ENCODE data around the gene PRCC.

Gene PRCC

GRCh38 chr1:156796340-156797097 lies 29.2 kb downstream of the PRCC start:
- DNase-seq (ENCODE audit: low read depth), result no peak

DNA sequence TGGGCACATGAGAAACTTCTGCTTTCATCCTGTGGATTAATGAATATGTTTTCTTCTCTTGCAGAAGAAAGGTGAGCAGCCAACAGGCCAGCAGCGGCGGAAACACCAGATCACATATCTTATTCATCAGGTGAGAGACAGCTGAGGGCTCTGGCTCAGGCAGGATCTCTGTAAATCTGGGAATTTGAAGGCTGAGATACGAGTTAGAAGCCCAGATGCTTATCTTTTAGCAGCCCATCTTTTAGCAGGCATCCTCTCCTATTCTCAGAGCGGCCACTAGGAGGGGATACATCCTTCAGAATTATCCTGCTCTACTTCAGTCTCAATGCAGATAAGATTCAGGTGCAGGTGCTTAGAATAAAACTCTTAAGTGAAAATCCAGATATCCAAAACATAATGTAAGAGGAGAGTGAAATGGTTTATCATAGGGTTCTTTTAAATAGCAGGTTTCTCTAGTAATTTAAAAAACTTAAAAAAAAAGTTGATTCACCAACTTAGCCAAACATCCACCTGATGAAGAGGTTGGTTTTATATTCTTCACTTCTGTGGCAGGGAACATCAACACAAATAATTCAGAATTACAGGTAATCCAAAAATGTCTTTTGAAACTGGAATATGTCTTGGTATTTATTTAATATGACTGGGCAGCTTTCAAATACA lies 30.0 kb downstream of the PRCC start:
- no peak for DNase-seq (ENCODE audit: low read depth)

DNA sequence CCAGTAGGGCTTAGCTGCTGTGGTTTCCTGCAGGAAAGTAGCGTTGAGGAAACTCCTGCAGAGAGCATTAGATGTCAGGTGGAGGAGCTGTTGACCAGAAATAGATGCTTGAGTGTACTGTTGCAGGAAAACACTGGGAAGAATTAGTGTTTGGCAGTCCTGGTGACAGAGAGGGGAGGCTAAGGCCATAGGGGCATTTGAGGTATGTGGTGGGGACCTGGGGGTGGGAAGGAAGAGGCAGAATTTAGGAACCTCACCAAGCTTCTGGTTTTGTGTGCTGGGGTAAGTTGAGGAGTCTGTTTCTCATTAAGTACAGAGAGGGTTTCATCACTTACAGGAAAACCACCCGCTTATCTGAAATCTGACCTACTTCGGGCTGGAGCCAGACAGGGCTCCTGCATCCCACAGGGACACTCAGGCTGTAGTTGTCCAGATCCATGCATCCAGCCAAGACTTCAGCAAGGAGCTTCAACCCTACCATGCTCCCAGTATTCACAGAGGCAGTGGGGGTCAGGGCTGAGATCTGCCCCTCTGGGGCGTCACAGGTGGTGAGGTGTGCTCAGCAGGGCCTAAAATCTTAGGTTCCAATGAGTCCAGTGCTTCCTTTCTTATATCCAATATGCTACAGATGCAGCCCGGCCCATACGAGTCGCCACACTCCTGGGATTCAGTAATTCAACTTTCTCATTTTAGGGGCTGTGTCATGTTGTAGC lies 34.2 kb downstream of the PRCC start:
- no peak for DNase-seq (ENCODE audit: low read depth)

GRCh38 chr1:156802421-156802935 lies 35.1 kb downstream of the PRCC start:
- DNase-seq (ENCODE audit: low read depth), result no peak

DNA sequence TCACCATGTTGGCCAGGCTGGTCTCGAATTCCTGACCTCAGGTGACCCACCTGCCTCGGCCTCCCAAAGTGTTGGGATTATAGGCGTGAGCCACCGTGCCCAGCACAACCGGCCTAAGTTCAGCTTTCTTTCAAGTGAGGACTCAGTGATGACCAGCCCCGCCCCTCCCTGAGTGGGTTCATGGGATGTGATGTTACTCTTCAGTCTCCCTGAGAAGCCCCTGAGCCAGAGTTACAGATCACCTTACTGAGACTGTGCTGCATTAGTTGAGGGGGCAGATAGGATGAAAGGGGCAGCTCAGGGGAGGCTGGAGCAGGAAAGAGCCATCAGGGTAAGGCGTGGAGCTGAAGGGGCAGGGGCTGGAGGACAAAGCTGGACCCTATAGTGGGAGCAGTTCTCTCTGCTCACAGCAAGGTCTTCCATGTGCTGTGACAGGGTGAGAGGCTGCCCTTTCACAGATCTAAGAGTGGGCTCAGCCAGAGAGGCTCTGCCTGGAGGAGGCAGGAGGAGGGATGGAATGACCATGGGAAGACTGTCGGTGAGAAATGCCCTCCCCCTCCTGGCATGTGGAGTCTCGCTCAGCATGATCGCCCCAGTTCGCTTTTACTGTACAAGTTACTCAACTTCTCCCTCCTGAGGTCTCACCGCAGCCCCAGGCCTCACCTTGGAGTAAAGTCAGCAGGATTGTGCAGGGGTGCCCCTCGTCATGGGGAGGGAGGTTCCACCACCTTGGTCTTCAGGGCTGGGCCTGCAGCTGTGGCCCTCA lies 35.9 kb downstream of the PRCC start:
- no peak for DNase-seq (ENCODE audit: low read depth)

GRCh38 chr1:156804026-156804425 lies 36.7 kb downstream of the PRCC start:
- no peak for DNase-seq (ENCODE audit: low read depth)

- no peak for DNase-seq (ENCODE audit: low read depth)
Observed at GRCh38 chr1:156804572-156805243, 37.4 kb downstream of the PRCC start.

GRCh38 chr1:156805766-156806511 lies 38.6 kb downstream of the PRCC start:
- no peak for DNase-seq (ENCODE audit: low read depth)

DNA sequence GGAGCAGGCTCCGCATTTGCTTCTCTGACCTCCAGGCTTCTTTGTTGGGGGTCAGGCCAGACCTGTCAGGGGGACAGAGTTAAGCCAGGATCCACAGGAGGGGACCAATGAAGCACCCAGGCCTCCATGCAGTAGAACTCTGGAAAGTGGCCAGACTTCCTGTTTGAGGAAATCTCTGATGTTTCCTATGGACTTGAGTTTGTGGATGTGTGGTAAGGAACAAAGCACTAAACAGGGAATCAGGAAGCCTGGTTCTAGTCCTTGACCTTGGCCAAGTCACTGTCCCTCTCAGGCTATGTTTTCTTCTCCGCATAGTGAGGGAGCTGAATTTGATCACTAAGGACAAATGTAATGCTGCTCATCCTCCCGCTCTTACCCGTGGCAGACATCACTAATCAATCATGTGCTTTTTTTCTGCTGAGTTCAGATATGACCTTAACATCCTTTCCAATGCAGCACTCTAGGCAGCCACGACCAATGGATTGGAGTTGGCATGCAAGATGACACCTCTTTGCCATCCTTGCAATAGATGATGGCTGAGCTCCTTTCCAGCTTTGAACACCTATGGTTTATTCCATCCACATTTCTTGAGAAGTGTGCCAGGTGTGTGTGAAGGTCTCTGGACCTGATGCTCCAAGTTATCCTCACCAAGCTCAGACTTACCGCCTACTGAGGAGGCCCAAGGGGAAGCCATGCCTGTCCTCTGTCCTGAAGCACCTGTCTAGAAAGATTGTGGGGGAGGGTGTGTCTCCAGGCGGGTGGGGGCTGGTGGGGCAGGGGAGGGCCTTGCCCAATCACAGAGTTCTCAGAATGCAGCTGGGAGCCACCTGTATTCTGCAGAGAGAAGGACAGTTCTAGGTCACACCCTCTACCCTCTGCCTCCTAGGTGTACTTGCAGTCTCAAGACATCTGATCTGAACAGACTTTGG lies 39.4 kb downstream of the PRCC start:
- no peak for DNase-seq (ENCODE audit: low read depth)

GRCh38 chr1:156807627-156808026 lies 40.3 kb downstream of the PRCC start:
- DNase-seq (ENCODE audit: low read depth), result no peak

DNA sequence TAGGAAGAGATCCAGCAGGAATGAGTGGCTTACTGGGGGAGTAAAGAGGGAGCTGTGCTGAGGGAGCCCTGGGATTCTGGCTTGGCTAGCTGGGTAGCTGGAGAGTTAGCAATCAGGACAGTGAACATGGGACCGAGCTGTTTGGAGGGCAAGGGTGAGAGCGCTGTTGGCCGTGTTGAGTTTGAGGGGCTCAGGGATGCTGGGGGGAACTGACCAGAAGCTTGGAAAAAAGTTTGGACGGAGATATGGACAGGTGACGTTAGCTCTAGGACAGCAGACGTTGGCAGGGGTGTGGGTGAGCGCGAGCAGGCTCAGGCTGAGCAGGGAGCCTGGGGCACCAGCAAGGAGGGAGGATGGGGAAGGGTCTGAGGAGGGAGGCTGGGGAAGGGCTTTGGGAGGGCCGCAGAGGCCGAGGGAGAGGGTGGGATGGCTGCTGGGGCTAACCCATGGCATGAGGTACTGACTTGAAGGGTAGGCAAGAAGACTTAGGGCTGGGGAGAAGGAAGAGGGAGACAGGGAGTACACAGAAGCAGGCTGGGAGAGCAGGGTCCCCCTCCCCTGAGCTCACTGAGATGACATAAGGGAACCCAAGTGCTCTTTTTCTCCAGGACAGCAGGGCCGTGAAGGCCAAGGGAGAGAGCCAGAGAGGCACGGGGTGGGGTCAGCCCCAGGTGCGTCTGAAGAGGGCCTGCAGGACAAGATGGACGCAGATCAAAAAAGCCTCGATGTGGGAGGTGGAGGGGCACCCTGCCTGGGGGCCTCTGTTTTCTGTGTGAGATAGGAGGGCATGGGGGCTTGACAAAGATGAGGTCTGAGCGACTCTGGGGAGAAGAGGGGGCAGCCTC lies 41.1 kb downstream of the PRCC start:
- DNase-seq (ENCODE audit: low read depth), result no peak

DNA sequence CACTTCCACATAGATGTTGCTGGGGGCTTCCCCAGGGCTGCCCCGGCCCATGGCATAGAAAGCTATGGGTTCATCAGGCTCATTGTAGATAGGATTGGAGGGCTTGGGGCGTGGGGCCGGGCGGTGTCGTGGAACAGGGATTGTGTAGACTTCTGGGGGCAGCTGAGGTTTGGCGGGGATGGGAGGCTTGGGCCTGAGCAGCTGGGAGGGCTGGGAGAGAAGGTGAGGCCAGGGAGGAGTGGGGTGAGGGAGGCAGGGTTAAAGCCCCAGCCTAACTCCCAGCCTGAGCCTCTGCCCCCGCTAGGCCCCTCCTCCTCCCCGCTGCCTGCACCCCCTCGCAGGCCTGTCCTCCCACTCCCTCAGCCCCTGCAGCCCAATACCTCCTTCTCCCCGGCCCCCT lies 41.9 kb downstream of the PRCC start:
- no peak for DNase-seq (ENCODE audit: low read depth)

GRCh38 chr1:156809711-156810366 lies 42.5 kb downstream of the PRCC start:
- no peak for DNase-seq (ENCODE audit: low read depth)

- no peak for DNase-seq (ENCODE audit: low read depth)
Observed at GRCh38 chr1:156811168-156811567, 43.8 kb downstream of the PRCC start.

DNA sequence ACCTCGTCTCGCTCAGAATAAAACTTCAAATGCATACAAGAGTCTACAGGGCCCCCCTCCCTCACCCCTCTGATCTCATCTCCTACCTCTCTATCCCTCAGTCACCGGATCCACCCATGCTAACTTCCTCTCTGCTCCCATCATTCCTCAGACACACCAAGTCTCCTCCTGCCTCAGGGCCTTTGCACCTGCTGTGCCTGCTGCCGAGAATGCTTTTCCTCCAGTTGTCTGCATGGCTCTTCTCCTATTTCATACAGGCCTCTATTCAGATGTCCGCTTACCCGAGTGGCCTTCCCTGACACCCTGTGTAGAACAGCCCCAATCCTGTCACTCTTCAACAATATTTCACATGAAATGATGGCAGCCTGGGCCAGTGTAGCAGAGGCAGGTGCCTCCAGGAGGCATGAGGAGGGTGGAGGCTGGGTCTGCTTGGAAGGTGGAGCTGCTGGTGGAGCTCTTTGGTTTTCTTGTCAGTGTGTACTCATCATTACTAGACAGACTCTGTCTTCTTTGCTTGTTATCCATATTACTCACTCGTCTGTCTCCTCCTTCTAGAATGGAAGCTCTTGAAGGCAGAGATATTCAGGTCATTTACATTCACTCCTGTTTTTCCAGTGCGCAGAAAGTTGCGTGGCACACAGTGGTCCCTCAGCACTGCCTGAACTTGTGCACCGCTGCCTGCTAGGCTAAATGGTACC lies 45.1 kb downstream of the PRCC start:
- no peak for DNase-seq (ENCODE audit: low read depth)

DNA sequence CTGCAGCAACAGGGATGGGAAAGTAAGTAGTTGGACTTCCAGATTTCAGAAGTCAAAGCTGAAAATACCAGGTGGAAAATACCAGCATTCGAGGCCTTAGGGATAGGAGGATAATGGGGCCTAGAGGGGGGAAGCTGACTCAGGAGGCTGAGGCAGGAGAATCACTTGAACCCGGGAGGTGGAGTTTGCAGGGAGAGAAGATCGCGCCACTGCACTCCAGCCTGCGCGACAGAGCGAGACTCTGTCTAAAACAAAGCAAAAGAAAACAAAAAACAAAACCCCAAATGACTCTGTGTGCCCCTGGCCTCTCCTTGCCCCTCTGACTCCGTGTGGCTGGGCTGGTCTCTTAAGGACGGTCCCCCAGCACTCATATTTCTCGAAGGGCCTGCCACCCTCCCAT lies 46.0 kb downstream of the PRCC start:
- DNase-seq (ENCODE audit: low read depth), result no peak

- peak; percentile 42 for DNase-seq (ENCODE audit: low read depth)
Observed at GRCh38 chr1:156813750-156814570, 46.6 kb downstream of the PRCC start.

Measured in stimulated activated CD8-positive, alpha-beta memory T cell treated with anti-CD3 and anti-CD28 coated beads, Interleukin-15, amount 100 ng/mL, for 1 hour (primary cell).